GM23248 (cell line): ENCODE data around the gene CCDC92.

Experiments used
- EZH2 ChIP-seq: fragments of 200-600 bp; sonication (generic); IDR thresholded peaks from 2 replicates; pipeline ENCODE4 v1.6.1; 2018; ENCODE audit warnings: antibody characterized with exemption, mild to moderate bottlenecking; ENCODE audit not compliant: insufficient read depth, poor library complexity, severe bottlenecking
- EZH2phosphoT487 ChIP-seq: fragments of 200-600 bp; sonication (generic); IDR thresholded peaks from 2 replicates; pipeline ENCODE4 v1.6.1; 2018; ENCODE audit warnings: antibody characterized with exemption, moderate library complexity, mild to moderate bottlenecking, low read depth; ENCODE audit not compliant: insufficient read depth

GRCh38 chr12:123983822-123984485 lies 11.3 kb upstream of the CCDC92 start:
- TF ChIP-seq EZH2 (no peak), EZH2phosphoT487 (no peak)
